ENCODE measurements around the gene ZNF488.

The ZNF488 gene

DNA sequence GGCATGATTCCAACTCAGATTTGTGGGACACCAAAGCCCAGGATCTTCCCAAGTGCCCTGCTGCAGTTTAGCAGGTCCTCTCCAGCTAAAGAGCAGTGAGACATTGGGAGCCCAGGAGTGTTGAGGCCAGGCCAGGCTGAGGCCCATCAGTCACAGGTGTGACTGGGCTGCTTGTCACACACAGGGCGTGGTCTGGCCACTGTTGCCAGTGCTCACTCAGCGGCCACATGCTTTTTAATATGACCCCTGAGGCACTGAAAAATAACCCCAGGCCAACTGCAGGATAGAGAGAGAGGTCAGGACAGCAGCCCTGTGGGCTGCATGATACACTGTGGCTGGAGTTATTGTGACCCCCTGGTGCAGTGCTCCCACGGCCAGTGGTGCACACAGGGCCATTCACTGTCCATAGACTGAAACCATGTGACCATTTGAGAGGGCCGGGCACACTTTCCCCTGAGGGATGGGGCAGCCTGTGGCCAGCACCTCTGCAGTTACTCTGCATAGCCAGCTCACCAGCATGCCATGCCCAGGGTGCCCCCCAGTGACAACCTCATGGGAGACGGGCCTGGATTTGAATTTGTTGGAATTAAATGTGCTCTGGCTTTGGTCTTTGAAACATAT, 57.7 kb downstream of the ZNF488 start:
- Mint-ChIP-seq H3K36me3 (no peaks in the 10 kb centered on the region), H3K27me3 (no peaks in the 10 kb centered on the region), H3K4me1 (no peaks in the 10 kb centered on the region), H3K4me3 (no peak overlapping the region), H3K27ac (no peak overlapping the region), H3K9me3 (no peaks in the 10 kb centered on the region)

DNA sequence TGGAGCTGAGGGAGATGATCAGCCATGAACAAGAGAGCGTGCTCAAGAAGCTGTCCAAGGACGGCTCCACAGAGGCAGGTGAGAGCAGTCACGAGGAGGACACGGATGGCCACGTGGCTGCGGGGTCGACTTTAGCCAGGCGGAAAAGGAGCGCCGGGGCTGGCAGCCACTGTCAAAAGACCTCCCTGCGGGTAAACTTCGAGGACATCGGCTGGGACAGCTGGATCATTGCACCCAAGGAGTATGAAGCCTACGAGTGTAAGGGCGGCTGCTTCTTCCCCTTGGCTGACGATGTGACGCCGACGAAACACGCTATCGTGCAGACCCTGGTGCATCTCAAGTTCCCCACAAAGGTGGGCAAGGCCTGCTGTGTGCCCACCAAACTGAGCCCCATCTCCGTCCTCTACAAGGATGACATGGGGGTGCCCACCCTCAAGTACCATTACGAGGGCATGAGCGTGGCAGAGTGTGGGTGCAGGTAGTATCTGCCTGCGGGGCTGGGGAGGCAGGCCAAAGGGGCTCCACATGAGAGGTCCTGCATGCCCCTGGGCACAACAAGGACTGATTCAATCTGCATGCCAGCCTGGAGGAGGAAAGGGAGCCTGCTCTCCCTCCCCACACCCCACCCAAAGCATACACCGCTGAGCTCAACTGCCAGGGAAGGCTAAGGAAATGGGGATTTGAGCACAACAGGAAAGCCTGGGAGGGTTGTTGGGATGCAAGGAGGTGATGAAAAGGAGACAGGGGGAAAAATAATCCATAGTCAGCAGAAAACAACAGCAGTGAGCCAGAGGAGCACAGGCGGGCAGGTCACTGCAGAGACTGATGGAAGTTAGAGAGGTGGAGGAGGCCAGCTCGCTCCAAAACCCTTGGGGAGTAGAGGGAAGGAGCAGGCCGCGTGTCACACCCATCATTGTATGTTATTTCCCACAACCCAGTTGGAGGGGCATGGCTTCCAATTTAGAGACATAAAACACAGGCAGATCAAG, 58.5 kb downstream of the ZNF488 start:
- H3K9me3 Mint-ChIP-seq = no peaks in the 10 kb centered on the region
- H3K27ac Mint-ChIP-seq = no peak overlapping the region
- no peaks in the 10 kb centered on the region for H3K36me3 Mint-ChIP-seq
- H3K4me3 Mint-ChIP-seq = no peak overlapping the region
- H3K4me1 Mint-ChIP-seq = no peaks in the 10 kb centered on the region
- peaks cover 4% of the 10 kb centered on the region for H3K27me3 Mint-ChIP-seq

DNA sequence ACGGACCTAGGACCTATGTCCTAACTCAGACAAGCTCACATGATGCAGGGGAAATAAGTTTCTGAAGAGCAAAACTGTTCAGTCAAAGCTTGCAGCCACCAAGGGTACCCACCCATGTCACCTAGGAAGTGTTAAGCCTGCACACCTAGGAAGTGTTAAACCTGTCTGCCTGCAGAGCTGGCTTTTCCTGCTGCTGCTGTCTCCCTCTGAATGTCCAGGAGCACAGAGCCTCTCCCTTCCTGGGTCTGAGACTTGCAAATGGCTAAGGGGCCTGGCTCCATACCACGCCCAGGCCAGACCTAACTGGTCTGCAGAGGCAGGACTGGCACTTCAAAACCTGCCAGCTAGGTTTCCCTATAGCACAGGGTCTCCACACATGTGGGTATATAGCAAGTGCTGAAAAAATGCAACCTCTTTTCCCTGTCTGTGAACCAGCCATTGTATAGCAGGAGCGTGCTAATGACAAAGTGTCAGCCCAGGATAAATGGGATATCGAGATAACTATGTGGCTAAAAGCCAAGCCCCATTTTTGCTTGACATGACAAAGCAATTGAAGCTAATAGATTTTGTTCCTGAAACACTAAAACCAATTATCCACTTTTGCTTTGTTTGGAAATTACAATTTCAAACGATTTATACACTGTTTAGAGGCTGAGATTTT, 60.3 kb downstream of the ZNF488 start:
- no peaks in the 10 kb centered on the region for H3K4me1 Mint-ChIP-seq
- H3K36me3 Mint-ChIP-seq = no peaks in the 10 kb centered on the region
- H3K9me3 Mint-ChIP-seq = no peaks in the 10 kb centered on the region
- H3K27ac Mint-ChIP-seq = no peak overlapping the region
- no peak overlapping the region for H3K4me3 Mint-ChIP-seq
- H3K27me3 Mint-ChIP-seq = peaks cover 4% of the 10 kb centered on the region

DNA sequence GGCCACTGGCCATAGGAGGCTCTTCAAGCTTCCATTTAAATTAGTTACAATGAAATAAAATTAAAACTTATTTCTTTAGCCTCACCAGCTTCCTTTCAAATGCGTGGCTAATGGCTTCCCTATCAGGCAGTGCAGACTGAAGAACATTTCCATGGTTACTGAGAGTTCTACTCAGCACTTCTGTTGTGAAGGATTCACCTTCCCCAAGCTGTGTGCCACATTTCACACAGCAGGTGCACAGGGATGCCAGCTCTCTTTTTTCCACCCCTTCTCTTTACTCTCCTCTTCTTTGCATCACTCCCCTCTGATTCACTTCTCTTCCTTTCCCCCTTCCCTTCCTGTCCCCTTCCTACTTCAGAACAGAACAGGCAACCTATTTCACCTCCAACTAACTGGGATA, 61.0 kb downstream of the ZNF488 start:
- Mint-ChIP-seq H3K9me3 (no peaks in the 10 kb centered on the region), H3K27me3 (peaks cover 4% of the 10 kb centered on the region), H3K27ac (no peak overlapping the region), H3K4me1 (no peaks in the 10 kb centered on the region), H3K4me3 (no peak overlapping the region), H3K36me3 (no peaks in the 10 kb centered on the region)

DNA sequence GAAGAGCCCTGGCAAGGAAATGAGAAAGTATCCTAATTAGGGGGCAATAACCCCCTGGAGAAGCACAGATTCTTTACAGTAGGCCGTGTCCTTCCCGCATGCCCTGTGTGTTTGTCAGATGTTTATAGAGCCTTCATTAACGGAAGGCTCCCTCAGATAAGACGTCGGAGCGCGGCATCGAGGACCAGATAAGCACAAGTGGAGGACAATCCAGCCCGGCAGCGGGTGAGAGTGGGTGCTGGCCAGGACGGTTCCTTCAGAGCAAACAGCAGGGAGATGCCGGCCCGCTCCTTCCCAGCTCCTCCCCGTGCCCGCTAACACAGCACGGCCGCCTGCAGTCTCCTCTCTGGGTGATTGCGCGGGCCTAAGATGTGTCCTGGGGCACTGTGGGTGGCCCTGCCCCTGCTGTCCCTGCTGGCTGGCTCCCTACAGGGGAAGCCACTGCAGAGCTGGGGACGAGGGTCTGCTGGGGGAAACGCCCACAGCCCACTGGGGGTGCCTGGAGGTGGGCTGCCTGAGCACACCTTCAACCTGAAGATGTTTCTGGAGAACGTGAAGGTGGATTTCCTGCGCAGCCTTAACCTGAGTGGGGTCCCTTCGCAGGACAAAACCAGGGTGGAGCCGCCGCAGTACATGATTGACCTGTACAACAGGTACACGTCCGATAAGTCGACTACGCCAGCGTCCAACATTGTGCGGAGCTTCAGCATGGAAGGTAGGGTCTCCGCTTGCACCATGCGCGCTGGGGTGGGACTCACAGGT, 61.6 kb downstream of the ZNF488 start, which contains the start of gene GDF2:
Gene GDF2, plus strand, starts transcription at position 155 of the 762 bp plus-strand sequence. Its CDS starts 215 bp downstream, at position 370.
- peaks cover 4% of the 10 kb centered on the region for H3K27me3 Mint-ChIP-seq
- no peak within 1 kb of the TSS for H3K27ac Mint-ChIP-seq
- no peak within 1 kb of the TSS for H3K4me3 Mint-ChIP-seq

DNA sequence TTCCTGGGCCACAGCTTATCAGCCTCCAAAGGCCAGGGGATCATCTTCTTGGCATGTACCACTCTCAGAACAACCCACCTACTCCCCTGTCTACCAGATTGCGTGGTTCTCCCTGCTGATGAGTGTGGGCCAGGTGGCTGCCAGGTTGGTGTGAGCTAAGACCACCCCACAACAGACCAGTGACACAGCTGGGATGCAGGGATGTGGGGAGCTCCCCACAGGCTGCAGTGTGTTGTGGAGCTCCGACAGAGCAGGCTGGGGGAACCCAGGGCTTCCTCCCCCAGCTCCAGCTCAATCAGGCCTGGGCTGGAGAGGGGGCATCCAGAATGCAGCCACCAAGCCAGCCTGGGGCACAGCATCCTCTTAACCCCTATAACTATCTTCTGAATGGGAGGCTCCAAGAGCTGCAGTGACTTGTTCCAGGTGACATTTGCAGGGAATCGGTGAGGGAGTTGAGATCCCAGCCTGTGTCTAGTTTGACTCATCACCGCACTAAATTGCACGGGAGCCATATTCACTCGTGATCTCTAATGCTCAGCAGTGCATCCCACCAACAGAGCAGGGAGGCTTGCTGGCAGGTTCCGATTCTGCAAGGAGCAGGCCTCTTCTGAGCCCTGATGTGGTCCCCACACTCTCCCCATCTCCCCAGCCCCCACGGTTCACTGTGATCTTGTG, 62.4 kb downstream of the ZNF488 start:
- Mint-ChIP-seq H3K27me3 (peaks cover 4% of the 10 kb centered on the region), H3K4me3 (no peak overlapping the region), H3K9me3 (no peaks in the 10 kb centered on the region), H3K27ac (no peak overlapping the region), H3K4me1 (no peaks in the 10 kb centered on the region), H3K36me3 (no peaks in the 10 kb centered on the region)

More for the DNA sequence above, 61.6 kb downstream of the ZNF488 start, which contains the start of gene GDF2:
- no peaks in the 10 kb centered on the region for H3K4me1 Mint-ChIP-seq
- no peaks in the 10 kb centered on the region for H3K9me3 Mint-ChIP-seq
- no peaks in the 10 kb centered on the region for H3K36me3 Mint-ChIP-seq

DNA sequence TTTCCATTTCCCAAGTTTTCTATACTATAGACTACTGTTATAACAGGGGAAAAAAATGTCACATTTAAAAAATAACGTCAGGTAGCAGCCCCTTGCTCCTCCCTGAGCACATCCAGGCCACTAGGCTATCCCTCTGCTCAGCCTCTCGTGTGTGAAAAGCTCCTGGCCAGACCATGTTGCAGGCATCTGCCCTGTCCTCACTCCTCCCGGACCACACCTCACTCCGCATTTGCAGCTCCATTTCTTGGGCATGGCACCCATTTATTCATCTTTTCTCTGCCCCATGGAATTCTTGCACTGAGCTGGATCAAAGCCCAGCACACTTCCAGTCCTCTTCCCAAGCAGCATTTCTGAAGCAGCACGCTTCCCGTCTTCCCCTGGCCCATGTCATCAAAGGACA, 63.3 kb downstream of the ZNF488 start:
- Mint-ChIP-seq H3K9me3 (no peaks in the 10 kb centered on the region), H3K27ac (no peak overlapping the region), H3K4me1 (no peaks in the 10 kb centered on the region)

DNA sequence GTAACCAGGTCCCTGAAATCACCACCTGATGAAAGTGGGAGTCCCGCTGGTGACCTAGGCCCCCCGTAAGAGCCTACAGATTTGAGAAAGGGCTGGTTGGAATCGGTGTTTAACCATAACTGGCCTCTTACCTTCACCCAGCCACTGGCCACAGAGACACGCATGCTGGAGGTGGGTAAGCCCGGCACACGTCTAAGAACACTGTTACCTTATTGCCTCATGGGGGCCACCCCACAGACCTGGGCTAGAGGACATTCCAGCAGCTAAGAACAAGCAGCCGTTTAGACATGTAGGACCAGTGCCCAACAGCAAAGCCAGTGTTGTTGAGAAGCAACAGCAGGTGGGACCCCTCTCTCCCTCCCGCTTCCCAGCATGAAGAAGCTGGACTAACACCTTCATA, 64.3 kb downstream of the ZNF488 start:
- H3K27ac Mint-ChIP-seq = no peak overlapping the region
- H3K4me3 Mint-ChIP-seq = no peak overlapping the region
- no peaks in the 10 kb centered on the region for H3K36me3 Mint-ChIP-seq
- no peaks in the 10 kb centered on the region for H3K4me1 Mint-ChIP-seq
- H3K27me3 Mint-ChIP-seq = peaks cover 4% of the 10 kb centered on the region
- no peaks in the 10 kb centered on the region for H3K9me3 Mint-ChIP-seq

More for the DNA sequence above, 63.3 kb downstream of the ZNF488 start:
- Mint-ChIP-seq H3K4me3 (no peak overlapping the region), H3K36me3 (no peaks in the 10 kb centered on the region), H3K27me3 (peaks cover 4% of the 10 kb centered on the region)

DNA sequence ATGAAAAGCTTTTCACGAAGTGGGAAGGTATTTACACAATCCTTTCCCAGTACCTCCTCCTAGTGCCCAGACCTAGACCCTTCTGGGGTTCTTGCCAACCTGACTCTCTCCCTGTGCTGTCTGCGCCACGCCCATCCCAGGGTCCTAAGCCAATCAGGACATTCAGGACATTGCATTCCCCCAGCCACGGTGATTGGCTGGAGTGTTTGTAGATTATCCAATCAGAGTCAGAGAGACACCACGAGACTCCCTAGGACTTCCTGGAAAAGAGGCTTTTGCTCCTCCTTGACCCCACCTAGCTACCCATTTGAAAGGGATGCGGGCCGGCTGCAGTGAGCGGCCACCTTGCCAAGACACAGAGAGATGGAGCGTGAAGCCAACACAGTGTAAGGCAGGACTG, 65.4 kb downstream of the ZNF488 start:
- Mint-ChIP-seq H3K27ac (no peak overlapping the region), H3K4me1 (no peaks in the 10 kb centered on the region), H3K9me3 (no peaks in the 10 kb centered on the region), H3K27me3 (peaks cover 4% of the 10 kb centered on the region), H3K4me3 (no peak overlapping the region), H3K36me3 (no peaks in the 10 kb centered on the region)

DNA sequence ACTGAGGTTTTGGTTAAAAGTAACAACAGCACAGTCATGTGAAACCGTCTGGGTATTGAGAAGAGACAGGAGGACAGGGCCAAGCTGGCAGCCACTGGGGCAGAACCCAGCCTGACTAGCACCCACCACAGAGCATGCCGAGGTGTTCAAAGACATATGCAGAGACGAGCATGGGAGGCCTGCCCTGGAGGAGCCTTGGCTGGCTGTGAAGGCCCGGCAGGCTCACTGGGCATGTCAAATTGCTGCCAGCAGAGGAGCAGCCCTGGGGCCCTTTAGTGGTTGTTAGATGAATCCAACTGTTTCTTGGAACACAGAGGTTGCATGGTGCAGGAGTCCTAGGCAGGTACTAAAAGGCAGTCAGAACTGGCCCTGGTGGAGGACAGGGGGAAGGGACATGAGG, 66.8 kb downstream of the ZNF488 start:
- peaks cover 4% of the 10 kb centered on the region for H3K27me3 Mint-ChIP-seq
- H3K4me1 Mint-ChIP-seq = peaks cover under 1% of the 10 kb centered on the region
- H3K4me3 Mint-ChIP-seq = no peak overlapping the region
- H3K9me3 Mint-ChIP-seq = no peaks in the 10 kb centered on the region
- no peak overlapping the region for H3K27ac Mint-ChIP-seq
- no peaks in the 10 kb centered on the region for H3K36me3 Mint-ChIP-seq

DNA sequence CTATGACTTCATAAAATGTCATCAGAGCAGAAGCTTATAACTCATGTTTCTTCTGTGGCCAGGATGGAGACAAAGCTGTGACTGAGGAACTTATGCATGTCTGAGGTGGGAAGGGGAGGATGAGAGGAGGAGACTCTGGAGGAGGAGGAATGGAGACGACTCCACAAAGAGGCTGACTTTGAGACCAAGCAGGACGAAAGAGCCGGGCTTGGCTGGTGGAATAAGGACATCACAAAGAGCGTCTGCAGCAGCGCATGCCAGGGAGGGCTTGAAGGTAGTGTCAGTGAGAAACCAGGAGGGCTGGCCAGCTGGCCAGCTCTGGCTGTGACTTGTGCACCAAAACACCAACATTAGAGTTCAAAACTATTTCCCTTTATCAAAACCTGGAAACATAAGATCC, 68.0 kb downstream of the ZNF488 start:
- Mint-ChIP-seq H3K27me3 (peaks cover 2% of the 10 kb centered on the region), H3K9me3 (no peaks in the 10 kb centered on the region), H3K27ac (no peak overlapping the region), H3K36me3 (no peaks in the 10 kb centered on the region), H3K4me3 (no peak overlapping the region), H3K4me1 (peaks cover 12% of the 10 kb centered on the region)

Data from activated naive CD4-positive, alpha-beta T cell treated with anti-CD3 and anti-CD28 coated beads, Interleukin-2, amount 50 U/mL, for 24 hours (primary cell).